K562 (cell line): ENCODE data around the gene GHITM. TPM values are rescaled to one million over a fixed set of nuclear protein-coding genes. Genes with fewer than 3 reads are reported as not detected.

Experiments
- ATAC-seq: fragments of 200-7000 bp; cut with Tn5 transposase; 3 replicates; pipeline ENCODE4 v1.9.1; 2020; ENCODE audit warnings: moderate library complexity
- BruUV-seq: library from RNA; stranded (reverse); fragments of 400-500 nt; replicated peaks from 2 replicates; lab custom pipeline; 2021; lab: Mats Ljungman, UMichigan
- CTCF ChIA-PET: fragments of 300-600 bp; formaldehyde crosslinking; extraction: SDS; loops from one replicate; lab custom pipeline; 2021; ENCODE audit warnings: low intra/inter-chr PET ratio; lab: Yijun Ruan, JAX
- POLR2A ChIA-PET: fragments of 300-600, 350-650 bp; sonication (Branson Sonifier 250); formaldehyde crosslinking; extraction: SDS; loops from one replicate; lab custom pipeline; 2021; ENCODE audit warnings: antibody characterized with exemption, inconsistent platforms; lab: Yijun Ruan, JAX
- DNase-seq, 4 experiments: peaks; one replicate each; pipeline versions ENCODE4 v3.0.0 to v3.0.0-alpha.2; 2011 to 2018; ENCODE audit warnings: low spot score in 3 of 4, mixed read lengths in 3 of 4; ENCODE audit errors: extremely low read depth in 1 of 4
- FAIRE-seq: peaks from 2 replicates; lab custom pipeline; 2011; peaks lifted over from hg19 to GRCh38; lab: Jason Lieb, UNC
- H2AFZ ChIP-seq: 2 replicates; pipeline ENCODE4 v1.6.0; 2011; ENCODE audit warnings: low read depth, low read length, control low read depth, inconsistent platforms
- H3K27ac ChIP-seq: fragments of 200-600 bp; 3 replicates; pipeline ENCODE4 v1.8.0; 2011; ENCODE audit warnings: low read depth, mild to moderate bottlenecking, control low read depth, inconsistent platforms, low read length, moderate library complexity, mixed read lengths; ENCODE audit errors: extremely low read depth
- H3K27me3 ChIP-seq, 2 experiments: fragments of 300-600 bp in 1 of 2; 2 replicates in 1 of 2; 3 replicates in 1 of 2; pipeline versions ENCODE4 v1.6.0 to v1.8.0; 2011; ENCODE audit warnings: inconsistent platforms in 2 of 2, low read length in 2 of 2, mild to moderate bottlenecking in 1 of 2, mixed read lengths in 1 of 2, moderate library complexity in 1 of 2; ENCODE audit not compliant: control insufficient read depth in 2 of 2, insufficient read depth in 2 of 2
- H3K36me3 ChIP-seq: fragments of 300-600 bp; 3 replicates; pipeline ENCODE4 v1.8.0; 2011; ENCODE audit warnings: mild to moderate bottlenecking, low read length, inconsistent platforms; ENCODE audit not compliant: control insufficient read depth, insufficient read depth
- H3K4me1 ChIP-seq, 2 experiments: fragments of 200-600 bp in 1 of 2; replicated peaks in 1 of 2; 2 replicates in 1 of 2; 3 replicates in 1 of 2; pipeline versions ENCODE4 v1.5.1 to v1.8.0; 2011; ENCODE audit warnings: inconsistent platforms in 2 of 2, low read length in 2 of 2, mild to moderate bottlenecking in 1 of 2, mixed read lengths in 1 of 2, moderate library complexity in 1 of 2; ENCODE audit not compliant: control insufficient read depth in 2 of 2, insufficient read depth in 2 of 2
- H3K4me2 ChIP-seq: 2 replicates; pipeline ENCODE4 v1.6.1; 2011; ENCODE audit warnings: low read length, control low read depth, inconsistent platforms, mixed read lengths; ENCODE audit not compliant: insufficient read depth
- H3K4me3 ChIP-seq: fragments of 200-600 bp; sonication (generic), shearing (Covaris generic); 2 replicates; pipeline ENCODE4 v1.5.1; 2016; ENCODE audit warnings: control low read depth, inconsistent platforms
- H3K79me2 ChIP-seq: fragments of 200-600 bp; 3 replicates; pipeline ENCODE4 v1.8.0; 2011; ENCODE audit warnings: low read length, inconsistent platforms; ENCODE audit not compliant: control insufficient read depth, insufficient read depth
- H3K9ac ChIP-seq, 2 experiments: 2 replicates each; pipeline versions ENCODE4 v1.6.0 to v1.6.1; 2011; ENCODE audit warnings: low read depth in 2 of 2, low read length in 2 of 2, control low read depth in 1 of 2, inconsistent platforms in 1 of 2, mild to moderate bottlenecking in 1 of 2, mixed read lengths in 1 of 2; ENCODE audit not compliant: insufficient read depth in 1 of 2
- H3K9me1 ChIP-seq: one replicate; pipeline ENCODE4 v1.6.0; 2011; ENCODE audit warnings: inconsistent platforms, mild to moderate bottlenecking, low read length, moderate library complexity; ENCODE audit not compliant: control insufficient read depth, insufficient read depth
- H3K9me3 ChIP-seq: replicated peaks from 2 replicates; pipeline ENCODE4 v1.5.1; 2011; ENCODE audit warnings: low read depth, low read length, inconsistent platforms; ENCODE audit not compliant: control insufficient read depth, insufficient read depth
- H4K20me1 ChIP-seq: replicated peaks from 2 replicates; pipeline ENCODE4 v1.6.1; 2011; ENCODE audit warnings: low read length, inconsistent platforms, mixed read lengths; ENCODE audit not compliant: control insufficient read depth, insufficient read depth
- ASH1L ChIP-seq: fragments of 450-650 bp; IDR thresholded peaks from 2 replicates; pipeline ENCODE4 v1.6.1; 2018; ENCODE audit warnings: borderline replicate concordance, mild to moderate bottlenecking, low read depth; ENCODE audit not compliant: partially characterized antibody
- CEBPG ChIP-seq, 3 experiments: fragments of 200-800 bp in 1 of 3; sonication (Bioruptor generic) in 1 of 3; sonication (generic) in 1 of 3; formaldehyde crosslinking in 1 of 3; IDR thresholded peaks in 2 of 3; conservative IDR thresholded peaks in 1 of 3; 2 replicates each; pipeline versions ENCODE4 v1.6.1 to v1.8.0; 2016 to 2022; ENCODE audit warnings: missing compliant biosample characterization in 2 of 3, missing genetic modification characterization in 2 of 3, mild to moderate bottlenecking in 1 of 3, missing genetic modification reagents in 1 of 3
- CHD2 ChIP-seq: IDR thresholded peaks from 2 replicates; pipeline ENCODE4 v1.6.1; 2011; ENCODE audit warnings: low read depth, low read length
- CREB1 ChIP-seq, 2 experiments: sonication (generic) in 1 of 2; formaldehyde crosslinking in 1 of 2; IDR thresholded peaks; 2 replicates each; pipeline versions ENCODE4 v1.6.1 to v1.8.0; 2012 to 2022; ENCODE audit warnings: inconsistent platforms in 1 of 2, mild to moderate bottlenecking in 1 of 2, missing genetic modification reagents in 1 of 2, moderate library complexity in 1 of 2
- DPF2 ChIP-seq: fragments of 450-650 bp; IDR thresholded peaks from 2 replicates; pipeline ENCODE4 v1.6.1; 2016
- EP400 ChIP-seq: fragments of 450-650 bp; IDR thresholded peaks from 2 replicates; pipeline ENCODE4 v1.6.1; 2017; ENCODE audit warnings: antibody characterized with exemption, mild to moderate bottlenecking, moderate library complexity
- FOSL1 ChIP-seq: fragments of 200-800 bp; sonication (Bioruptor generic); conservative IDR thresholded peaks from 2 replicates; pipeline ENCODE4 v1.6.1; 2016; ENCODE audit warnings: missing genetic modification characterization, missing compliant biosample characterization
- HNRNPLL ChIP-seq: fragments of 200-400 bp; formaldehyde crosslinking; IDR thresholded peaks from 2 replicates; pipeline ENCODE4 v1.6.1; 2017; ENCODE audit warnings: low read length, low read depth, mild to moderate bottlenecking; ENCODE audit not compliant: poor library complexity, severe bottlenecking
- JUND ChIP-seq, 2 experiments: IDR thresholded peaks; 2 replicates in 1 of 2; 3 replicates in 1 of 2; pipeline ENCODE4 v1.6.1; 2011; ENCODE audit warnings: borderline replicate concordance in 2 of 2, low read depth in 2 of 2, low read length in 2 of 2, improper control_type of control experiment in 1 of 2, missing biosample characterization in 1 of 2, missing genetic modification characterization in 1 of 2, missing genetic modification reagents in 1 of 2
- MEIS2 ChIP-seq: fragments of 450-650 bp; IDR thresholded peaks from 2 replicates; pipeline ENCODE4 v1.6.1; 2014; ENCODE audit warnings: mild to moderate bottlenecking; ENCODE audit not compliant: partially characterized antibody
- OTX1 ChIP-seq: fragments of 450-650 bp; formaldehyde crosslinking; IDR thresholded peaks from 2 replicates; pipeline ENCODE4 v1.4.0; 2022; ENCODE audit warnings: mild to moderate bottlenecking
- POLR2H ChIP-seq: IDR thresholded peaks from 2 replicates; pipeline ENCODE4 v1.6.1; 2016; ENCODE audit warnings: missing genetic modification characterization, low read depth, mild to moderate bottlenecking, control low read depth, missing compliant biosample characterization, moderate library complexity
- SMARCA4 ChIP-seq: fragments of 450-650 bp; IDR thresholded peaks from 2 replicates; pipeline ENCODE4 v1.6.1; 2016
- ZNF217 ChIP-seq: sonication (generic); formaldehyde crosslinking; IDR thresholded peaks from 2 replicates; pipeline ENCODE4 v1.8.0; 2022; ENCODE audit warnings: mild to moderate bottlenecking, missing genetic modification reagents
- WGBS: fragments of 100-300 bp; shearing (Covaris generic); methylation state at CpG from one replicate; pipeline ENCODE4 v1.1.6; 2016; ENCODE audit warnings: low coverage, mixed read lengths; ENCODE audit not compliant: insufficient coverage; ENCODE audit errors: missing lambda C conversion rate; 5-methylcytosine and 5-hydroxymethylcytosine counted together
- in situ Hi-C: fragments of 300-500 bp; cut with MboI; formaldehyde crosslinking; loops from 4 replicates; pipeline ENCODE4 v1.15.0; 2018; ENCODE audit warnings: inconsistent platforms, mixed read lengths
- intact Hi-C: fragments of 100-400 bp; cut with micrococcal nuclease; formaldehyde crosslinking; loops from 2 replicates; pipeline ENCODE4 v1.14.2; 2022
- polyA plus RNA-seq, 8 experiments: library from polyadenylated mRNA; depleted of rRNA in 4 of 8; stranded (reverse) in 5 of 8; unstranded in 3 of 8; fragments of >200 nt; fragmentation: Nextera tagmentation in 2 of 8; fragmentation: Illumina TruSeq in 1 of 8; extraction: Ambion mirVana in 2 of 8; extraction: Trizol in 1 of 8; gene quantifications; 2 replicates each; pipeline versions ENCODE4 v1.2.1 to v1.2.3, GENCODE V29; 2011 to 2014; ENCODE audit warnings: inconsistent platforms in 1 of 8, missing spikeins in 1 of 8
- total RNA-seq, 7 experiments: library from RNA; depleted of rRNA in 6 of 7; stranded (reverse); fragments of >200 nt in 6 of 7; fragmentation: Illumina TruSeq in 2 of 7; extraction: Trizol in 2 of 7; gene quantifications; 2 replicates each; pipeline versions ENCODE4 v1.2.1 to v1.2.3, GENCODE V29; 2011 to 2021; ENCODE audit warnings: low replicate concordance in 1 of 7
- TF ChIP-seq, protein P1 (sequence below), 2 experiments: IDR thresholded peaks in 1 of 2; conservative IDR thresholded peaks in 1 of 2; 2 replicates each; pipeline ENCODE4 v1.6.1; 2016; ENCODE audit warnings: low read depth in 2 of 2, mild to moderate bottlenecking in 1 of 2, missing compliant biosample characterization in 1 of 2, missing genetic modification characterization in 1 of 2, moderate library complexity in 1 of 2
- TF ChIP-seq, protein P2 (sequence below): fragments of 200-800 bp; sonication (Bioruptor generic); IDR thresholded peaks from 2 replicates; pipeline ENCODE4 v1.6.1; 2017; ENCODE audit warnings: missing genetic modification characterization, missing compliant biosample characterization

The GHITM gene
- total and polyA plus RNA-seq, 9 of the 15 experiments (the other 6 are each of a cell fraction or from before 2014, with no cell fraction given): 322 to 1,258 (median 386) TPM

DNA sequence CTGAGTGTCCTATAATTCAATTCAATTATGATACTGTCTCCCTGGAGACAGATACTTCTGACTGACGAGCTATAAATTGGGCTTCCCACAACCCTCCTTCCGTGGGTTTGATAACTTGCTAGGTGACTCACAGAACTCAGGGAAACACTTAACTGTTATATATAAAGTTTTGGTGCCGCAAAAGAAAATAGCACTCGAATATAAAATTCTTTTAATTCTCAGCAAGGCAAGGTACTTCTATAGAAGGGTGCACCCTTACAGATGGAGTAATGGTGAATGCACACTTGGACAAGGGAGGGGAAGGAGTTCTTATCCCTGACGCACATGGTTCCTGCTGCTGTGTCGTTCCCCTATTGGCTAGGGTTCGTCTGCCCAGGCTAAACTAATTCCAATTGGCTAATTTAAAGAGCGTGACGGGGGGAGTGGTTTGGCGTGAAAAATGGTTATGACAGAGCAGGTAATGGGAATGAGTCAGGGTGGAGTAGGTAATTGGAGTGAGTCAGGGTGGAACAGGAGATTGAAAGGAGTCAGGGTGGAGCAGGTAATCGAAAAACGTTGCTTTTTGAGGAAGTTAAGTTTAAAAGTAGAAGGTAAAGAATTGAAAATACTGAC, 20.8 kb upstream of the GHITM start:
- DNase-seq (peak in 3 of 4 experiments; percentile 20 to 55 (median 22)), FAIRE-seq (no peak), ATAC-seq (peak; percentile 64)
- H3K9ac ChIP-seq: no peak overlapping the region
- ChIA-PET POLR2A (no interaction called here), CTCF (no interaction called here)
- H2AFZ ChIP-seq: peak overlapping the region; percentile 5; the same call in 1 of the 2 replicates
- H3K27ac ChIP-seq: no peak overlapping the region
- H3K4me1 ChIP-seq: no peaks in the 10 kb centered on the region
- H3K36me3 ChIP-seq: no peaks in the 10 kb centered on the region
- H3K27me3 ChIP-seq: no peaks in the 10 kb centered on the region; a peak in 1 of 5 replicates
- no peaks in the 10 kb centered on the region for H4K20me1 ChIP-seq
- H3K4me2 ChIP-seq: peak overlapping the region; percentile 8; the same call in 1 of the 2 replicates
- no TSS peak for BruUV-seq
- no peaks in the 10 kb centered on the region for H3K9me1 ChIP-seq
- no peak overlapping the region for H3K4me3 ChIP-seq
- intact Hi-C loops: no loop called here
- no peaks in the 10 kb centered on the region for H3K79me2 ChIP-seq
- 2% methylated on average over 12 of the region's 12 CpGs for WGBS
- in situ Hi-C loops: no loop called here
- H3K9me3 ChIP-seq: no peaks in the 10 kb centered on the region
- TF ChIP-seq OTX1 (CRISPR knock-in tag): peak; percentile 47; the same call in 1 of the 2 replicates
- peak; percentile 35; the same call in 1 of the 2 replicates for TF ChIP-seq CREB1 (IDR thresholded peaks at IDR 0.05)
- TF ChIP-seq CREB1 (CRISPR knock-in tag; IDR thresholded peaks at IDR 0.05): no peak
- TF ChIP-seq JUND (IDR thresholded peaks at IDR 0.05; ENCODE audit: borderline replicate concordance, low read depth, low read length): peak; percentile 32; the same call in 1 of the 2 replicates
- TF ChIP-seq JUND (tag; IDR thresholded peaks at IDR 0.05; ENCODE audit: borderline replicate concordance, low read depth, low read length): peak; percentile 27; the same call in 1 of the 3 replicates
- TF ChIP-seq, protein P1, sequence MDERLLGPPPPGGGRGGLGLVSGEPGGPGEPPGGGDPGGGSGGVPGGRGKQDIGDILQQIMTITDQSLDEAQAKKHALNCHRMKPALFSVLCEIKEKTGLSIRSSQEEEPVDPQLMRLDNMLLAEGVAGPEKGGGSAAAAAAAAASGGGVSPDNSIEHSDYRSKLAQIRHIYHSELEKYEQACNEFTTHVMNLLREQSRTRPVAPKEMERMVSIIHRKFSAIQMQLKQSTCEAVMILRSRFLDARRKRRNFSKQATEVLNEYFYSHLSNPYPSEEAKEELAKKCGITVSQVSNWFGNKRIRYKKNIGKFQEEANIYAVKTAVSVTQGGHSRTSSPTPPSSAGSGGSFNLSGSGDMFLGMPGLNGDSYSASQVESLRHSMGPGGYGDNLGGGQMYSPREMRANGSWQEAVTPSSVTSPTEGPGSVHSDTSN (CRISPR knock-in tag; IDR thresholded peaks at IDR 0.05; ENCODE audit: low read depth): no peak
- TF ChIP-seq, protein P1 (tag; conservative IDR thresholded peaks at IDR 0.05; ENCODE audit: low read depth): peak; percentile 62
- TF ChIP-seq SMARCA4: peak; percentile 40; the same call in 1 of the 2 replicates
- peak; percentile 52; the same call in 1 of the 2 replicates for TF ChIP-seq EP400
- TF ChIP-seq, protein P2, sequence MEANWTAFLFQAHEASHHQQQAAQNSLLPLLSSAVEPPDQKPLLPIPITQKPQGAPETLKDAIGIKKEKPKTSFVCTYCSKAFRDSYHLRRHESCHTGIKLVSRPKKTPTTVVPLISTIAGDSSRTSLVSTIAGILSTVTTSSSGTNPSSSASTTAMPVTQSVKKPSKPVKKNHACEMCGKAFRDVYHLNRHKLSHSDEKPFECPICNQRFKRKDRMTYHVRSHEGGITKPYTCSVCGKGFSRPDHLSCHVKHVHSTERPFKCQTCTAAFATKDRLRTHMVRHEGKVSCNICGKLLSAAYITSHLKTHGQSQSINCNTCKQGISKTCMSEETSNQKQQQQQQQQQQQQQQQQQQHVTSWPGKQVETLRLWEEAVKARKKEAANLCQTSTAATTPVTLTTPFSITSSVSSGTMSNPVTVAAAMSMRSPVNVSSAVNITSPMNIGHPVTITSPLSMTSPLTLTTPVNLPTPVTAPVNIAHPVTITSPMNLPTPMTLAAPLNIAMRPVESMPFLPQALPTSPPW (CRISPR knock-in tag): peak; percentile 54
- no peak for TF ChIP-seq ZNF217 (CRISPR knock-in tag)
- TF ChIP-seq MEIS2: peak; percentile 76
- 0 out of 2 replicates have a peak, but pooled peaks have one; percentile 46 for TF ChIP-seq DPF2
- TF ChIP-seq HNRNPLL: no peak
- no peak for TF ChIP-seq CEBPG (CRISPR knock-in tag; IDR thresholded peaks at IDR 0.05)
- TF ChIP-seq CEBPG (tag; conservative IDR thresholded peaks at IDR 0.05 in 1 of 2, IDR thresholded peaks at IDR 0.05 in 1 of 2): 0 out of 4 replicates have a peak, but pooled peaks of 1 of the 2 experiments have one; percentile 13
- no peak for TF ChIP-seq CHD2
- TF ChIP-seq ASH1L: peak; percentile 29
- peak; percentile 64 for TF ChIP-seq FOSL1 (tag)
- no peak for TF ChIP-seq POLR2H (tag)
